NOMO-1 treated with DMSO at 0.1 percent for 48 hours (cell line): ENCODE measurements around the gene AHNAK2.
A peak's percentile ranks its signal among the peaks of the same experiment; 100 is the strongest.

Source experiments
- DNase-seq: peaks from one replicate; lab custom pipeline; 2025; ENCODE audit not compliant: unreplicated experiment; lab: John Stamatoyannopoulos, UW

AHNAK2 gene

DNA sequence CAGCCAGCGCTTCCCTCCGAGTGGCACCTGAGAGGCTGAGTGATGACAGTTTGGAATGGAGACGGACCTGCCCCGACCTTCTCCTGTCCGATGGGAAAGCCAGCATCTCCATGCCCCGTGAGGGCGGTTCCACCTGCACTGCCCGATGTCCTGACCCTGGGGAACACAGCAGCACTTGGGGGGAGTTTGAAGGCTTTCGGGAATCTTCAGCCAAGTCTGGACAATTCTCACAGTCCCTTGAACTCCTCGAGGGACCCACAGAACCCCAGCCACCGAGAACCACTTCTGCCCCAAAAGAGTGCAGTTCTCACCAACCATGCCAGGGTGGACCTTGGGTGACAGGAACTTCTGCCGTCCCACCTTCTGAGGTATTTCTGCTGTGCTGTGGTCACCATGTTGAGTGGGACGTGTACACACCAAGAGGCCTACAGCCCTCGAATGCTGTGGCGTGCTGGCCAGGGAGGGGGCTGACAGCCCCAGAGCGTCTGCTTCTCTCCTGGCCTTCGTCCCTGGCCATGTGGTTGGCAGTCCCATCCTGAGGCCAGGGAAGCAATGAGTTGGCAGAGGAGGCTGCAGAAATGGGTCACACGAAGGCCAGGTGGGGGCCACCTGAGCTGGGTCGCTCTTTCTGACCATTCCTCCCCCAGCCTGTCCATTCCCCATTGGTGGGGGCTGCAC, 8.5 kb upstream of the AHNAK2 start:
- no peak for DNase-seq

GRCh38 chr14:104985675-104986486, 7.7 kb upstream of the AHNAK2 start, which contains the start of gene CLBA1:
Gene CLBA1 (plus strand): TSS chr14:104985788. CDS start chr14:104986432, 644 bp downstream.
- DNase-seq: peak; percentile 68

GRCh38 chr14:104984056-104984894, 6.1 kb upstream of the AHNAK2 start:
- no peak for DNase-seq

DNA sequence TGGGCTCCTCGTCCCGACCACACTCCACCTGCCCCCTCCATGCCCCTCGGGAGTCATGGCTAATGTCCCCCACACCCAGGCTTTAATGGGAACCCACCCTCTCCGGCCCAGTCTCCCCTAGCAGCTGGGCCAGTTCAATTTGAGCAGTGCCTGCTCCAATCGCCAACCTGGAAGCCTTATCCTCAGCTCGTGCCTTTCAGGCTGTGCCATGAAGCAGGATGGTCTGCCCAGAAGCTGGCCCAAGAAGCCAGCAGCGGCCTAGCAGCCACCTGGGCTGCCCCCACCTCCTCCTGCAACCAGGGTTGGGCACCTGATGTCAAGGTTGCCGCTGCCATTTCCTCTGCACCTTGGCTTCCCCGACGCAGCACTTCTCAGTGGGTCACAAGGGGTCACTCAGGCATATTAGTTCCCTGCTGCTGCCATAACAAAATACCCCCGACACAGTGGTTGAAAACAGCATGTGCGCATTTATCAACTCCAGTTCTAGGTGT, 5.1 kb upstream of the AHNAK2 start:
- no peak for DNase-seq

- DNase-seq: no peak
These were observed 4.5 kb upstream of the AHNAK2 start for GRCh38 chr14:104982548-104983230.

DNA sequence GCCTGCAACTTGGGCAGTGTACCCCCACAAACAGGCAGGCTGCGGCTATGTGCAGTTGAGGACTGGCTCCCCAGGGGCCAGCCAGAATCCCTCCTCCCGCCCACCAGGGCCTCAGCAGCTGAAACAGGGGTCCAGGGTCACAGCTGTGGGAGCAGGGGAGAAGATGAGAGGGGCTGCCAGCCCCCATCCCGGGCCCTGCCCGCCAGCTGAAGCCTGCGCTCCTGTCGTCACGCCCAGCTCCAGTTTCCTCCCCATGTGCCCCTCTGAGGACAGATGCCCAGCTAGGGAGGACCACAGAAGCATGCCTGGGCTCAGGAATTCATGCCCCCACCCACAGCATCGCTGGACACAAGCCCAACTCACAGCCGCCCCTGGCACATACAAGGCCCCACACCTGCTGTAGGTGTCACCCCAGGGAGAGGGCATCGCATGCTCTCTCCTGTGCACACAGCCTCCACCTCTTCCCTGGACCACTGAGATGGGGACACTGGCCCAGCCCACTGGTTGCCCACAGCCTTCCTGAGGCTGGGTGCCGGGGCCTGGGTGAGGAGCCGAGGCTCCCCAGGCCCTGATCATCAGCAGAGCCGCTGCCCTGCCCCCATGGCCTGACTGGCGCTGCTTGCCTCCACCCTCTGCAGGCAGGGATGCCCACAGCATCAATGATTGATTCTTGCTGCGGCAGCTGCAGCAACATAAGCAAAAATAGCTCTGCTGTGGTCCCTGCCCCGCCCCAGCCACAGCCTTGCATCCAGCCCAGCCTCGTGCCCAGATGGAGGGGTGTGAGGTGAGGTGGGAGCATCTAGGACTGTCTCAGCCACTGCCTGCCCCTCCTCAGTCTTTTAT, 3.7 kb upstream of the AHNAK2 start:
- DNase-seq: no peak

GRCh38 chr14:104980611-104981531, 2.7 kb upstream of the AHNAK2 start:
- DNase-seq: no peak

DNA sequence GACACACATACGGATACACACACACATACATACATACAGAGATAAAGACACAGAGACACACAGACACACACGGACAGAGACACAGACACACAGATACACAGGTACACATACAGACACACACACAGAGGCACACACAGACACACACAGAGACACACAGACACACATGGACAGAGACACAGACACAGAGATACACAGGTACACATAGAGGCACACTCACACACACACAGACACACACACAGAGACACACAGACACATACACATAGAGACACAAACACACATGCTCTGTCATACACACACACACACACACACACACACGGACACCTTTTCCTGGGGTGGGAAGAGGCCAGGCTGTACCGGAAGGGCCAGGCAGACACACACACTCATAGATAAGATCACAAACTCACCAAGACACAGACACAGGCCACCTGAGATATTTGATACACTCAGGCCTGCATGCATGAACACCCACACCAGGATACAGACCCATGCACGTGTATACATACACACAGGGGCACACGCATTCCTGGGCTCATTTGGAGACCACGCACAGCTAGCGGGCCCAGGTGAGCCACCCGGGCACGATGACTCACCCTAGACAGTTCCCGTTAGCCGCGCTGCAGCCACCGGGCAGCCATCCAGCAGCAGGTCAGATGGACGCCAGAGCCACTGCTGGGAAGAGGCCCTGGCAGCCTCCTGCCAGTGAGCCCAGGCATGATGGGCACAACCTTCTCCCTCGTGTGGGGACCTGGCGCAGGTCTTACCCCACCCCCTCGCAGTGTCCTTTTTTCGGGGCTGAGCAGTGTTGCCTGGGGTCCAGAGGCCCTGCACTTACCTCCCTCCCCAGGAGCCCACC, 1.8 kb upstream of the AHNAK2 start:
- DNase-seq: no peak

GRCh38 chr14:104978746-104979691, 845 bp upstream of the AHNAK2 start:
- no peak for DNase-seq

GRCh38 chr14:104977008-104977680, 1.0 kb downstream of the AHNAK2 start:
- DNase-seq: no peak

GRCh38 chr14:104976198-104977007, 1.8 kb downstream of the AHNAK2 start:
- peak; percentile 68 for DNase-seq

GRCh38 chr14:104975481-104976197, 2.5 kb downstream of the AHNAK2 start:
- DNase-seq: no peak

- DNase-seq: no peak
These were observed 3.3 kb downstream of the AHNAK2 start for GRCh38 chr14:104974665-104975390.

- DNase-seq: no peak
These were observed 4.0 kb downstream of the AHNAK2 start for GRCh38 chr14:104974146-104974541.
